ENCODE results near the gene FPGS.
A peak's percentile ranks its signal among the peaks of the same experiment; 100 is the strongest.
"Not testable (repeated sequence)": the region's sequence is repeated elsewhere in the genome, so short reads cannot be mapped to it uniquely, and the experiment has no call there.

FPGS gene

DNA sequence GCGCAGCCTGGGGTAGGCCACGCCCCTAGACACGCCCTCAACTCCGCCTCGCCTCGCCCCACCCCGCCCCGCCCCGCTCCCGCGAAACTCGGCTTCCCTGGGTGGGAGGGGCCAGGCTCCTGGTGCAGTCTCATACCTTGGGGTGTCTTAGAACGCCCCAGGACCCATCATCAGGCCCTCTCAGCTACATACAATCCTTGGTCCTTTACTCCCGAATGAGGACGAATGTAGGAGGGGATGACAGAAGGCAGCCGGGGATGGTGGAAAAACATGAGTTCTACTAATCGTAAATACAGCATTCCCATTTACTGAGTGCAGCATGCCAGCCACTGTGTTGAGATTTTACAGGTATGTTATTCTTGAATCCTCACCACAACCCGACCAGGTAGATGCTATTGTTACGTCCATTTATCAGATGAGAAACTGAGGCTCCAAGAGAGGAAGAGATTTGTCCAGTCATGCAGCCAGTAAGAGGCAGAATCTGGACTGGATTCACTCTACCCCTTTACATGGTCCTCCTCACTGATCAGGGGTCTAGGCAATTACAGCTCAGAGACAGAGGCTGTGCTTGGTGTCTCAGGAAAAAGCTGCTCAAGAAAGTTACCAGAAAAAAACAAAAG is 31.0 kb upstream of the FPGS start:
- no peak for DNase-seq

DNA sequence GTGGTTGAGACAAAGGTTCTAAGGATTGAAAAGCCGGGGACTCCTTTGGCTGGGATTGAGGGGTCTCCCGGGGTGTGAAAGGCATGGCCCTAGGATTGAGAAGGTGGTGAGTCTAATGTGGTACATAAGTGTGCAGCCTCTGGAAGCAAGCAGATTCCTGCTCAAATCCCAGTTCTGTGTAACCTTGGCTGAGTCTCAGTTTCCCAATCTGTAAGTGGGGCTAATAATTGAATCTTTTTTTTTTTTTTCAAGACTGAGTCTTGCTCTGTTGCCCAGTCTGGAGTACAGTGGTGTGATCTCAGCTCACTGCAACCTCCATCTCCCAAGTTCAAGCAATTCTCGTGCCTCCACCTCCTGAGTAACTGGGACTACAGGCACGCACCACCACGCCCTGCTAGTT is 30.1 kb upstream of the FPGS start:
- no peak for DNase-seq

DNA sequence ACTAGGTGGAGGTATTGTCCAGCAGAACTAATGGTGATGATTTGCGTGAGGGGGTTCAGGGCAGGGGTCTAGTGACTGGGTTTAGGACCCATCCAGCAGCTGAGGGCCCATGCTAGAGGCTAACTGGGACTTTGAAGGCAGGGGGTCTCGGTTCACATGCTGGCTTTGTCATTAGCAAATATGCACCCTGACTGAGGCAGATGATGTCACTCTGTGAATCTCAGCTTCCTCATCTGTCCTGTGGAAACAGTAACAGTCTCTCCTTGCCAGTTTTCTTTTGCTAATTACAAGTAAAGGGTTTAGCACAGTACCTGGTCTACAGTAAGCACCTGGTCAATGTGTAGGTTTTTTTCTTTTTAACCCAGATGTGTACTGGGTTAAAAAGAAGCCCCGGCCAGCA is 29.4 kb upstream of the FPGS start:
- no peak for DNase-seq

DNA sequence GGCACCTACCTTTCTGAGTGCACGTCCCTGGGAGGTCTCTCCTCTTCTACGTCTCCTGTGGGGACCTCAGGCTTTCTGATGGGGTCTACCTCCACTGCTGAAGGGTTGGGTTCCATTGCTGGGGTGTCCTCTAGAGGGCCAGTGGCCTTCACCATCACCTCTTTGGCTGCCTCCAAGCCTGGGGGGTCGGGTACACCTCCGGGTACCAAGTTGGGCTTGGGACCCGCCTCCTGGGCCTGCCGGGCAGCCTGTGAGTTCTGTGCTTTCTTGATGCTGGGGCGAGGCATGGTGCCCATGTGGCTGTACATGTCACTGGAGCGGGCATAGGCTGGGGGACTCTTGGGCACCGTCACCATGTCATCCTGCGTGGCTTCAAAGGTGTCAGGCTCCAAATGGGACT is 28.7 kb upstream of the FPGS start:
- DNase-seq, result no peak

DNA sequence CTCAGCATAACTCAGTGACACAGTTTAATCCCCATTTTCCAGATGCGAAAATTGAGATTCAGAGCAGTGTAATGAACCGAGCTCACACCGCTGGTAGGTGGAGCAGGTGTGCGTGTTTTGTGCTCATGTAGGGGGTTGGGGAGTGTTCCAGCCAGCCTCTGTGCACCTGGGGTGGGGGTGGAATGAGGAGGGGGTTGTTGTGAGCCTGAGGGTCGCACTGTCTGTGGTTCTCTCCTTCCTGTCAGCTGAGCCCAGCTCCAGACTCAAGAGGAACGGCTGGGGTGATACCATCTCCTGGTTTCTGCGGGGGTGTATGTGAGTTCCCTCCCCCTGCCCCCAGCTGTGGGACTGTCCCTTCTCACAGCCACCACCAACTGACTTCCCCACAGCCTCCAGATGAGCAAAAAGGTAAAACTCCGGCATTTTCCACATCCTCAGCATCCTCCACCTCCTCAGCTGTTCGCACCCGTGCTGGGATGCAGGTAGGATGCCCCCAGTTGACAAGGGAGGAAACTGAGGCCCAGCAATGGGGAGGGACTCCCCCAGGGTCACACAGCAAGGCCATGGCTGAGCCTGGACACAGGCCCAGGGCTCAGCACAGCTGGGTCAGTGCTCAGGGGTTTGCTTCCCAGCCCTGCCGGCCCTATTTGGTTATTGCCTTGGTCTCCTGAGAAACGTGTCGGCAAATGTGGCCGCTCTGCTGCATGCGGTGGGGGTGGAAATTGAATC is 26.3 kb upstream of the FPGS start:
- no peak for DNase-seq

DNA sequence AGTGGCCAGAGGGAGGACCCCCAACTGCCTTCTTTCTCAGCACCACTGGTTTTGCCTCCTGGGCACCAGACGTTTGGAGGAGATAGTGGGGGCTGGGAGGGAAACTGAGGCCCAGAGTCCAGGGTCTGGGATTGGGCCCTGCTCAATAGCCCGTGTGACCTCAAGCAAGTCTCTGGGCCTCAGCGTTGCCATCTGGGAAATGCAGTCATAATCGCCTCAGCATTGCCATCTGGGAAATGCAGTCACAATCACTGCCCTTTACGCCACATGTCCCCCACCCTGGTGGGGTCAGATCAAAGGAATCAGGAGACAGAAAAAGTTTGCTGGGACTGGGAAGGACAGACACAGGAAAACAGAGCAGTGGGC is 25.8 kb upstream of the FPGS start:
- DNase-seq, result no peak

DNA sequence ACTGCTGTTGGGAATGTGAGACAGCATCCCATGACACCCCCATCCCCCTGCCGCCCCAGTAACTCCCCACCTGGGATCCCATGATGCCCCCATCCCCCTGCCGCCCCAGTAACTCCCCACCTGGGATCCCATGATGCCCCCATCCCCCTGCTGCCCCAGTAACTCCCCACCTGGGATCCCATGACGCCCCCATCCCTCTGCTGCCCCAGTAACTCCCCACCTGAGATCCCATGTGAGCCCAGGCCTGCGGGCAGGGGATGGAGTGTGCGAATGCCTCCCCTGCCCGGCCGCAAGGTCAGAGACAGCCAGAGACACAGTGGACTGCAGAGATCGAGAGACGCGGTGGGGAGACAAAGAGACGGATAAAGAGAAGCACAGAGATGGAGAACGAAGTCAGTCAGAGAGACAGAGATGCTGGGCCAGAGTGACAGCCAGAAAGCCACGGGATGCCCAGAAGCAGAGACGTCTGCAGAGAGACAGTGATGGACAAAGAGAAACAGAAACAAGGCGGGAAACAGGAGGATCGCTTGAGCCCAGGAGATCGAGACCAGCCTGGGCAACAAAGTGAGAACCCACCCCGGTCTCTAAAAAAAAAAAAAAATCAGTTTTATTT is 25.2 kb upstream of the FPGS start:
- DNase-seq, result no peak

DNA sequence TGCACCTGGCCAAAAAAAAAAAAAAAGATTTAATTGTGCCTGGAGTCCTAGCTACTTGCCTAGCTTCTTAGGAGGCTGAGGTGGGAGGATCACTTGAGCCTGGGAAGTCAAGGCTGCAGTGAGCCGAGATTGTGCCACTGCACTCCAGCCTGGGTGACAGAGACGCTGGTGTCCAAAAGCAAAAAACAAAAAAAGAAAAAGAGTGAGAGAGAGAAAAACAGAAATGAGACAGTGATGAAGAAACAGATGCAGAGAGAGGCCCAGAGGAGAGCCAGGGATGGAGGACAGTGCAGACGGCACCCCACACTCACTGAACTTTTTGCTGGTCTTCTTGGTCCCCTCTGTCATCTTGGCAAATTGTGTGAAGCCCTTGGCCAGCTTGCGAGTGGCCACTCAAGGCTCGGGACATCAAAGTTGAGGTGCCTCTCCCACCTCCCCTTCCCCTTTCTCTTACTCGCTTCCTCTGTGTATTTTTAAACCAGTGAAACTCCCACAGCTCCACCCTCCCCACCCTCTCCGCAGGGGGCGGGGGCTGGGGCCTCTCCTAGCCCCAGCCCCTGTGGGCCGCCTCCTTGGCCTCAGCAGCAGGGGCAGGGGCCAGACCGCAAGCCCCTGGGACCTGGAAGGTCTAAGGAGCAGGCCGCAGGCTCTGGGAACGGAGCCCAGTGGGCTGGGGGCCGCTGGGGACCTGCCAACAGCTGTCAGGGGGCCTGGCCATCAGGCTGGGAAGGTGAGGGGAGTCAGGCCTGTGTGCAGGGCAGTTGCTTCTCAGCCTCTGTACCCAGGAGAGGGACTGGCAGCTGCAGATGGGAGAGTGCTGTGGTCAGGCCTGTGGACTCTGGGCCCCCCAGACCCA is 24.2 kb upstream of the FPGS start, which contains the start of gene SH2D3C:
SH2D3C (minus strand) TSS at position 387 of the 856 bp plus-strand sequence; CDS start at position 348, 39 bp downstream.
- DNase-seq, result no peak

DNA sequence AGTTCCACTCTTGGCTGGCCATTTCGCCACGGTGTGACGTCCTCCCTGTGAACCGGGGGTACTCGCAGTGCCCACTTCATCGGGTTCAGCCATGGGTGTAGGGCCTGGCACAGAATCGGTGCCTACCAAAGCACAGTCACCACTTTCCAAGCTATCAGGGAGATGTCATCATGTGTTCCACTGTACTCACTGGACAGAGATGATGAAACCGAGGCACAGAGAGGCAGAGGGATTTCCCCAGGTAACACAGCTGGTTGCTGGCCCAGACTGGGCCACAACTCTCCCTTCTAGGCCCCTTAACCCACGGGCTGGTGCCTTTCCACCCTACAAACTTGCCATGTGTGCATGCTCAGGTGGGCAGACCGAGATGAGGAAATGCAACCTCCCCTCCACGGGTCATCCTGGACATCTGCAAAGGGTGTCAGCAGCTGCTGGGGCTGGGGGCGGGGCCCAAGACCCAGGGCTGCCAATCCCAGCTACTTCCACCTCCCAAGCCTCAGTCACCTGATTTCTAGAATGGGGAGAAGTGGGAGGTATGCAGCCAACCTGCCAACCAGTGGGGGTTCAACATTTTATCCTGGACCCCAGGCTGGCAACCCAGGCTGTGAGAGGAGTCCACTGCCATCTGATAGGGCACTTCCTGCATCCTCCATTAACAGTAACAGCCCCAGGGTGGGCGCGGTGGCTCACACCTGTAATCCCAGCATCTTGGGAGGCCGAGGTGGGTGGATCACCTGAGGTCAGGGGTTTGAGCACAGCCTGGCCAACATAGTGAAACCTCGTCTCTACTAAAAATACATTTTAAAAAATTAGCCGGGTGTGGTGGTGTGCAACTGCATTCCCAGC is 23.3 kb upstream of the FPGS start:
- no peak for DNase-seq

DNA sequence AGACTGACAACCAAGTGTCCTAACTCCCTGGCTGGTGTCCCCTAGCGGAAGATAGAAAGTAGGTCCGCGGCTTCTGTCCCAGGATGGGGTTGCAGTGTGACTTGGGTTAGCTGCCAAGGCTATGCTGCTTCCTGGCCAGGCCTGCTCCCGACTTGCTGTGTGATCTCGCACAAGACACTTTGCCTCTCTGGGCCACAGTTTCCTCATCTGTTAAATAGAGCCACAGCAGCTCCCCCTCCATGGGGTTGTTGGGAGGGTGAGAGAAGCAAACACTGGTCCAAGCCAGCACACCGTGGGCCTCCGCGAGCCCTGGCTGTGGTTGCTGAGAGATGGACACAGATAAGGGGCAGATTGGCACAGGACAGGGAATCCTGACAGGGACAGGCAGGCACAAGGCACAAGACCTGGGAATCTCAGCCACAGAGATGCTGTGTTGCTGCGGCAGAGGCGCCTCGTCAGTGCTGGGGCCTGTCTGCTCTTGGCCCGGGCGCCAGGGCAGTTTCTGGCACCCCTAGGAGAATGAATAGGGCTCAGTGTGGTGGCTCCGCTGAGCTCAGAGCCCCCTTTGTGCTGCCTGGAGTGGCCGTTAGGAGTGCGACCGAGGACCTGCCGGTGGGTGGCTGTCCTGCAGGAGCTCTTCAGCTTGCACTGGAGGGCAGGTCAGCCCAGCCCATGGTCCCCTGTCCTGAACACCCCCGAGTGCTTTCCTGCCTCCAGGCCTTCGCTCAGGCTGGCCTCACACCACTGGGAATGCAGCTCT is 22.4 kb upstream of the FPGS start:
- no peak for DNase-seq

DNA sequence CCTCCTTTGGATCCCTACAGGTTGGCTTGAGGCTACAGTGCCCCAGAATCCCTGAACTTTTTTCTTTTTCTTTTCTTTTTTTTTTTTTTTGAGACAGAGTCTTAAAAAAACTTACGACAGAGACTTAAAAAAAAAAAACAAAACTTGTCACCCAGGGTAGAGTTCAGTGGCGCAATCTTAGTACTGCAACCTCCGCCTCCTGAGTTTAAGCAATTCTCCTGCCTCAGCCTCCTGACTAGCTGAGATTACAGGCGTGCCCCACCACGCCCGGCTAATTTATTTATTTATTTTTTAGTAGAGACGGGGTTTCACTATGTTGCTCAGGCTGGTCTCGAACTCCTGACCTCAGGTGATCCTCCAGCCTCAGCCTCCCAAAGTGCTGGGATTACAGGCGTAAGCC is 21.8 kb upstream of the FPGS start:
- DNase-seq, result not testable (repeated sequence)

DNA sequence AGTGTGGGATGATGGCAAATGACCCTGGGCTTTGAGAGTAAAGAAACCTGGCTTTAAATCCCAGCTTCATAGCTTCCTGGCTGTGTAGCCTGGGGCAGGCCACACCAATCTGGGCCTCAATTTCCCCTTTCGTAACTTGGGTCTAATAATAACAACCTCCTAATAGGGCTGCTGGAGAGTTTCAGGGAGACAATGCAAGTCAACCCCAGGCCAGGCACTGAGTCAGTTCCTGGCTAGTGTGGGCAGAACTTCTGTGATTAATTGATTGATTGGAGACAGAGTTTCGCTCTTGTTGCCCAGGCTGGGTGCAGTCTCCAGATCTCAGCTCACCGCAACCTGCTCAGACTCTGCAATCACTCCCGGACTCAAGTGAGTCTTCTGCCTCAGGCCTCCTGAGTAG is 20.9 kb upstream of the FPGS start:
- DNase-seq, result no peak

DNA sequence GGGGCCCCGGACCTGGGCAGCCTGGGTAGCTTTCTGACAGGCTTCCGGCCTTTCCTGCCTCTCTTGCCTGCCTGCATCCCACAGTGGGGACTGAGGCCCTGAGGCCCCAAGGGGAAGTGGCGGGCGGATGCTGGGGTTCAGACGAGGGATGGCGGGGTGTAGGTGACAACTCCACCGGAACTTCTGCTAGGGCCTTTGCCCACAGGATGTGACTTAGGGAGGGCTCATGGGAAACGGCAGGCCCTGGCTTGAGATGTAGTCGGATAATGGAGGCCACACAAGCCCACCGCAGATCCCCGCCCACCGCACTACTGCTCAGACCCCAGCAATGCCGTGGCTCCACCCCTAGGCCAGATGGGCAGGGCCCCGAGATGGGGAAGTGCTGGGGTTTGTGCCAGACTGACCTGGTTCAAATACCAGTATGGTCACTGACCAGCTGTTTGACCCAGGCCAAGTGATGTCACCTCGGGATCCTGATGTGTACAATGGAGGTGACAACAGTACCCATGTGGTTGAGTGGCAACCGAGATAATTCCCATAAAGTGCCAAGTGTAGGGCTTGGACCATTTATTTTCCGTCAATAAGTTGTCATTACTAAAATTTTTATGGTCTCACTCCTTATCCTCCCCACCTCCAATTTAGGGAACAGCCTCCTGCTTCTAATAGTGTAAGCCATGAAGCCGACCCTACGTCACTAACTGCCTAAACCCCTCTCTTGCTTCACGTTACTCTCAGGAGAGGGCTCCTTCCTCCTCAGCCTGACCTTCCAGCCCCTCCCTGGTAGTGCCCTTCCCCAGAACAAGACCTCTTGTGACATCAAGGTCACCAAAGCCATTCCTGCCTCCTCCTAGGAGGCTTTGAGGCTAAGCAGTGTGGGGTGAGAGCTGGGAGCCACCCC is 19.3 kb upstream of the FPGS start:
- DNase-seq, result no peak

DNA sequence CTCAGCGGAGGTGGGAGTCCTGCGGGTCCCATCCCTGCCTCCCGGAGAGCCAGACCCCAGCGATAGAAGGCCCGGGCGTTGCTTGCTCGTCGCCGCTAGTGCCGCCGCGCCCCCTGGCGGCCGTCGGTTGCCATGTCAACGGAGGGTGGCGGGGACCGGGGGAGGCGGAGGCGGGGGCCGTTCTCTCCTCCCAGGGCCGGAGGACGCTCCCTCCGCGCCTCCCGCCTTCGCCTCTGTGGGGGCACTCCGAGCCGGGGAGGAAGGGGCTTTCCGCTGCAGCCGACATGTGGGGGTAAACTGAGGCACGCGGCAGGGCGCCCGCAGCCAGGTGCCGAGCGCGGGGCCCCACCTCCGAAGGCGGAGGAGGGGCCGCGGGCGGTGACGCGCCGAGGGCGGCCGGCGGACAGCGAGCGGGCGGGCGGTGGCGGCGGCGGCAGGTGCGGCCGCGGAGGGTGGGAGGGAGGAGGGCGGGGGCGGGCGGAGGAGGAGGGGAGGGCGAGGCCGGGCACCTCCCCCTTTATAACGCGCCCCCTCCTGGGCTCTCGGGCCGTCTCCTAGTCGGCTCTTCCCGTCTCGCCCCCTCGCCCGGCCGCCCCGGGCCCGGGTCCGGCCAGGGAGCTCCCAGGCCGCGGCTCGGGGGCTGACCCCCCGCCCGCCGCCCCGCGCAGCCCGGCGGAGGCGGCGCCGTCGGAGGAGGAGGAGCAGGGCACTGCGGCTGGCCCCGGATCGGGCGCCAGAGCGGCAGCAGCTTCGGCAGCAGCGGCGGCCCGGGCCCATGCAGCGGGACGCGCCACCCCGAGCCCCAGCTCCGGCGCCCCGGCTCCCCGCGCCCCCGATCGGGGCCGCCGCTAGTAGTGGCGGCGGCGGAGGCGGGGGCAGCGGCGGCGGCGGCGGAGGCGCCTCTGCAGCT is 17.4 kb upstream of the FPGS start:
- peak; percentile 27 for DNase-seq

DNA sequence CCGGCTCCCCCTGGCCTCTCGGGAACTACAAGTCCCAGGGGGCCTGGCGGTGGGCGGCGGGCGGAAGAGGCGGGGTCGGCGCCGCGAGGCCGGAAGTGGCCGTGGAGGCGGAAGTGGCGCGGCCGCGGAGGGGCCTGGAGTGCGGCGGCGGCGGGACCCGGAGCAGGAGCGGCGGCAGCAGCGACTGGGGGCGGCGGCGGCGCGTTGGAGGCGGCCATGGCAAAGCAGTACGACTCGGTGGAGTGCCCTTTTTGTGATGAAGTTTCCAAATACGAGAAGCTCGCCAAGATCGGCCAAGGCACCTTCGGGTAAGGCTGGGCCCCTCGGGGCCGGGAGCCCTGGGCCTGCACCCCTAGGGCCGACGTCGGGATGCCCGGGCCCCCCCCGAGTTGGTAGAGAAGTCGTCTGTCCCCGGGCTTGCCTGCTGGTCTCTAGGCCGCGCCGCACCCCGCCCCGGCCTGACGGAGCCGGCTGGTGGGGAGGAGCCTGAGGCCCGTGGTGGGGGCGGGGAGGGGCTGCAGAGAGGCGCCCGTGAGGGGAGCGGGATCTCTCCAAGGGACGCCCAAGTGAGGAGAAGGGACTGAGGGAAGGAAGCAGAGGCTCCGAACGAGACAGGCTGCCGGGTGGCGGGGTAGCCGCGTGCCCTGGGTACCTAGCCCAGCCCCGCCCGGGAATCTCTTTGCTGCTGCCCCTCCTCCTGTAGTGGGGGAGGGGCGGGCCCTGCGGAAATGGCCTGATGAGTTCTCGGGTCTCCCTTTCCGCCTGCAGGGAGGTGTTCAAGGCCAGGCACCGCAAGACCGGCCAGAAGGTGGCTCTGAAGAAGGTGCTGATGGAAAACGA is 16.5 kb upstream of the FPGS start, which contains the start of gene CDK9:
CDK9 (plus strand) TSS at position 102 of the 840 bp plus-strand sequence; CDS start at position 217, 115 bp downstream.
- DNase-seq, result peak; percentile 34

DNA sequence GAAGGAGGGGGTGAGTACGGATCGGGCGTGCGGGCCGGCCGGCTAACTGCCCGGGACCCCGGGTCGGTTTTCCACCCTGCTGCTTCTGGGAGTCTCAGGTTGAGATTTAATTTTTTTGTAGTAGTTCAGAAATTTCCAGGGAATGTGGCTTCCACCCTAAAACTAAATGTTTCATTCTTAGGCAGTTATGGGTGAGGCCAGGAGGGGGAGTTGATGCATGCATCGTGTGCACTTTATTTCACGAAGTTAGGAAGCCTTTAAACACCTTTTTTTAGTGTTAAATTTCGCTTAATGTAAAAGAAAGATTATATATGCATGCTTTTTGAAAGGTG is 15.9 kb upstream of the FPGS start:
- no peak for DNase-seq

DNA sequence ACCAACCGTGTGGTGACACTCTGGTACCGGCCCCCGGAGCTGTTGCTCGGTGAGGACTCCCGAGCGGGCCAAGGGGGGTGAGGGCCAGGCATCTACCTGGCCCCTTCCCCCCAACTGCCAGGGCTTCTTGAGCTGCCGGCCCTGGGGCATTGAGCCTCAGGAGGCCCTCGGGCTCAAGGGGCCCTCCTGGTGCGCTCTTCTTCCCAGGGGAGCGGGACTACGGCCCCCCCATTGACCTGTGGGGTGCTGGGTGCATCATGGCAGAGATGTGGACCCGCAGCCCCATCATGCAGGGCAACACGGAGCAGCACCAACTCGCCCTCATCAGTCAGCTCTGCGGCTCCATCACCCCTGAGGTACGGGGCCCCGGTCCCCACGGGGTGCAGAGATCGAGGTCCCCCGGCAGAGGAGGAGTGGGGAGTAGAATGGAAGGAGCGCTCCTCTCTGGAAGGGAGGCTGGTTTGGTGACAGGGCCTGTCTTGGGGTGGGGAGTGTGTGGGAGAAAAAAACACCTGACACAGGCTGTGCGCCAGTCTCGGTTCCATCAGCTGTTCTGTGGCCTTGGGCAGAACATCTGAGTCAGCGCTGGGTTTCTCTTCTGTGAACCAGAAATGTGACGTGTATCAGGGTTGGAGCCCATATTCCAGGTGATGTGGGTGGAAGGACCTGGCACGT is 14.2 kb upstream of the FPGS start:
- no peak for DNase-seq

DNA sequence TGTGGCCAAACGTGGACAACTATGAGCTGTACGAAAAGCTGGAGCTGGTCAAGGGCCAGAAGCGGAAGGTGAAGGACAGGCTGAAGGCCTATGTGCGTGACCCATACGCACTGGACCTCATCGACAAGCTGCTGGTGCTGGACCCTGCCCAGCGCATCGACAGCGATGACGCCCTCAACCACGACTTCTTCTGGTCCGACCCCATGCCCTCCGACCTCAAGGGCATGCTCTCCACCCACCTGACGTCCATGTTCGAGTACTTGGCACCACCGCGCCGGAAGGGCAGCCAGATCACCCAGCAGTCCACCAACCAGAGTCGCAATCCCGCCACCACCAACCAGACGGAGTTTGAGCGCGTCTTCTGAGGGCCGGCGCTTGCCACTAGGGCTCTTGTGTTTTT is 13.5 kb upstream of the FPGS start:
- DNase-seq, result no peak

All from NCI-H524 treated with DMSO at 0.1 percent for 48 hours (cell line).